ENCODE data around the gene WDR81.
"Not testable (repeated sequence)": the region's sequence is repeated elsewhere in the genome, so short reads cannot be mapped to it uniquely, and the experiment has no call there.

Gene WDR81

DNA sequence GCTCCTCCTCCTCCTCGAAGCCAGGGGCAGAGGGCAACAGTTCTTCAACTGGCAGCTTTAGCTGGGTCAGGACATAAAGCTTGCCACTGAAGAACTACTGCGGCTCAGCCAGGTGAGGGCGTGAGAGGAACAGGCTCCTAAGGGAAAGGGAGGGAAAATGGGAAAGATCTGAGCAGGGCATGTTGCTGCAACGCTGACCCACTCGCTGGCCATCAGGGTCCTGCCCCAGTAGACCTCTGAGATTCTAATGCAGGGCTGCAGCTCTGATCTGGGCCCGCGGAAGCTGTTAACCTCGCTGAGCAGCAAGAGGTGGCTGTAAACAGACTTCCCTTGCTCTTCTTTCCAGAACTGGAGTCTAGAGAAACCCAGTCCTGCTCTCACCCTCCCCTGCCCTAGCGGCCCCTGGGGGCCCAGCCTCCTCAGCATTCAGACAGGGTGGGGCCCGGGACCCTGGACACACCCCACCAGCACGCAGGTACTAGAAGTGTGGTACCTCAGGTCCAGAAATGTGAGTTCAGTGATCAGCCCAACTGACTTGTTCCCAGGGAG, 10.6 kb upstream of the WDR81 start:
- DNase-seq, result no peak

DNA sequence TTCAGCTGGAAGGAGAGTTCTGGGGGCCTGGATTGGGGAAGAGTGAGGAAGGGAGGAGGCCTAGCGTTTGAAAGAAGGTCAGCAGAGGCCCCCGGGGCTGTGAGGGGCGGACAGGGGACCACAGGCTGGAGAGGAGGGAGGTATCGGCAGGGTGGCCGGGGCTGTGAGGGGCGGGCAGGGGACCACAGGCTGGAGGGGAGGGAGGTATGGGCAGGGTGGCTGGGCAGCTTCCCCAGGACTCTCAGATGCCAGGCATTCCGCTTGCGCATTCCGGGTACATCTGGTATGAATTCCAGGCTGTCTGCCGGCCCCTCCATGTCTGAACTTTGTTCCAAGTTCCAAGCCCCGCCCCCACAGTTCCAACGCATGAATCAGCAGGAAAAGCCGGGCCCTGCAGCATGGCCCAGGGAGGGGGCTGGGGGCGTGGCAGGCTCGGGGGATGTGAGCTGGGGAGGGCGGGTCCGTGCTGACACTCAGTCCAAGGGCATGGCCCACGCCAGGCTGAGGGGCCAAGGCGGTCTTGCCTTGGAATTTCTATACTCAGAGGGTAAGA, 10.0 kb upstream of the WDR81 start:
- DNase-seq, result no peak

DNA sequence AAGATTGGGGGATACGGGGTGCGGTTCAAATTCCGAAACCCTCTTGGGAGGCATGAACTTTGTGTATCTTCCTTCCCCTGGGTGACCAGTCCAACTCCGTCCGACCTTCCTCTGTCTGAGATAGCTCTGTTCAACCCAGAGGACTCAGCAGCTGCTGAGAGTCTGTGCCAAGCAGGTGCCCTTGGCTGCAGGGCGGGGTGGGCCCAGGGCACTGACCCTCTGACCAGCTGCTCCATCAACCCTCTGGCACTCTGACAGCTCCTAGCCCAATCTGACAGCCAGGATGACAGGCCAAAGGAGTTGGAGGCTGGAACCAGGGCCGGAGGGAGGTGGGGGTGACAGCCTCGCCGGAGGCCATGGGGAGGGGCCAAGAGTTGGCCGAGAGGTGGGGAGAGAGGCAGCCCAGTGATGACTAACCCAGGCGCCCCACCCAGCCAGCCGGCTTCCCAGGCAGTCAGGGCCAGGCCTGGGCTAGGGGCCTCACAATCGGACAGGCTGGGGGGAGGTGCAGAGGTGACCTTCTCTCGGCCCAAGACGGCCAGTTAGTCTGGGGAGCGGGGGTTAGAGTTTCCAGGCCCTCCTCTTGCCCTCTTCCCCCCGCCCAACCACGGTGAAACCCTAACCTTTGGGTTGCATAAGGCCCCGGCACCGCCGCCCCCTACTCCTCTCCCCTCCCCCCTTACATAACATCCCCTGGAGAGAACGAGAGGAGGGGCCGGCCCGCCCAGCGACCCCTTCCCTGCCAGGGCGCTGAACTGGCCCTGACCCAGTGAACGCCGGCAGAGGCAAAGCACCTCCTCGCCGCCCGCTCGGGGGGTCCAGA, 9.3 kb upstream of the WDR81 start:
- no peak for DNase-seq

GRCh38 chr17:1715803-1716075, 8.8 kb upstream of the WDR81 start:
- no peak for DNase-seq

- DNase-seq, result peak; percentile 97
Observed at GRCh38 chr17:1716076-1716911, 8.2 kb upstream of the WDR81 start.

DNA sequence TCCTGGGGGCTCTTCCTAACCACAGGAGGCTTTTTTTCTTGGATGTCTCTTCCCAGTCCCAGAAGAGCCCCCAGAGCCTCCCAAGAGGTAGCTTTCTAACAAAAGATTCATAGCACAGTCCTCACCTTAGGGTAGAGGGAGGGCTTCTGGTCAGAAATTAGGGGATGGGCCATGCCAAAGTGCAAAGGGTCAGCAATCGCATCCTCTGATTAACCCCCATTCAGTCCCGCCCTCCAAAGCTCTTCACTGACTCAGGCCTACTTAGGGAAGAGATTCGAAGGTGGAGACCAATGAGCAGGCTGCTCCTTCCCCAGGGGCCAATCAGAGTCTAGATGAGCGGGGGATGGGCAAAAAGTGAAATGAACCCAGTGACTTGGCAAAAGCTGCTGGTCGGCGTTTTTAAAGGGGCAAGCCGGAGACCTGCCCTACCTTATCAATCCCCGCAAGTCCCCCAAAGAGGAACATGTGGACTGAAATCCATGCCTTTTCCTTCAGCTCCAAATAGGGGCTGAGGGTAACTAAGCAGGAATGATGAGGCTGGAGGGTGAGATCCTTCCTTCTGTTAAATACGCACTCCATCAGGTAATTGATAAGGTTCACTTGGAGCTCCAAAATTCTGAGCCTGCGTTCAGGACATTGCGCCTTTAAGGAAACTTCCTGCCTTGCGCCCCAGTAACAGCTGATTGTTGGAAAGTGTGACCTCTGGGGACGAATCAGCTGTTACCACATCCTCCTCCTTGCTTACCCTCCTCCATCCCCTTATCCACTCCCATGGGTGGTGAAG, 7.4 kb upstream of the WDR81 start:
- DNase-seq, result peak; percentile 92

DNA sequence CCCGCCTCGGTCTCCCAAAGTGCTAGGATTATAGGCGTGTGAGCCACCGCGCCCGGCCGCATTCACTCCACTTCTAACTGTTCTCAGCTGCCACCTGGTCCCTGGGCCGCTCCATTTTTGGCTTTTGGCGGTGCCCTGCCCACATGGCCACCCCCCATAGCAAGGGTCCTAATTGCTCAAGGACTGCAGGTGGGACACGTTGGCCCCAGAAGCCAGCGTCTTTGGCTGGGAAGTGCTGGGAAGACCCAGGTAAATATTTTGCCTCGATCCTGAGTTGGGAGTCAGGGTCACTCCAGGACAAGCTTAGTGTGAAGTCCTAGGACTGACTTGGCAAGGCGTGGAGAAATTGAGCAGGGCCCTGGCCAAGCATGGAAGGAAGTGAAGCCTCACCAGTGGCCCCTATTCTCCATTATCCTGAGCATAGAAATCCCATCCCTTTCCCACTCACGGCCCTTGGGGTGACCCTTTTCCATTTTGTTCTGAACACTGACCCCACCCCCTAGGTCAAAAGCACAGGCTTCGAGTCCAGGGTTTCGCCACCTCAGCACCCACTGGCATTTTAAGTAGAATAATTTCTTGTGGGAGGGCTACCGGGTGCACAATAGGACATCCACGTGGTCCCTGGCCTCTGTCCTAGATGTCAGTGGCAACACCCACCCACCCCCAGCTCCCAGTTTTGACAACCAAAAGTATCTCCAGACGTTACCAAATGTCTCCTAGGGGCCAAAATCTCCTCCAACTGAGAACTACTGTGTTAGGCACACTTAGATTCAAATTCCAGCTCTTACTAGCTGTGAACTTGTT, 5.9 kb upstream of the WDR81 start:
- no peak for DNase-seq

GRCh38 chr17:1720856-1721386, 3.6 kb upstream of the WDR81 start:
- no peak for DNase-seq

GRCh38 chr17:1722022-1722421, 2.5 kb upstream of the WDR81 start:
- DNase-seq, result not testable (repeated sequence)

GRCh38 chr17:1724869-1725641, 551 bp downstream of the WDR81 start:
- no peak for DNase-seq

- DNase-seq, result no peak
Observed at GRCh38 chr17:1725642-1726511, 1.4 kb downstream of the WDR81 start.

- no peak for DNase-seq
Observed at GRCh38 chr17:1726626-1727257, 2.2 kb downstream of the WDR81 start.

- DNase-seq, result no peak
Observed at GRCh38 chr17:1727258-1727789, 2.8 kb downstream of the WDR81 start.

DNA sequence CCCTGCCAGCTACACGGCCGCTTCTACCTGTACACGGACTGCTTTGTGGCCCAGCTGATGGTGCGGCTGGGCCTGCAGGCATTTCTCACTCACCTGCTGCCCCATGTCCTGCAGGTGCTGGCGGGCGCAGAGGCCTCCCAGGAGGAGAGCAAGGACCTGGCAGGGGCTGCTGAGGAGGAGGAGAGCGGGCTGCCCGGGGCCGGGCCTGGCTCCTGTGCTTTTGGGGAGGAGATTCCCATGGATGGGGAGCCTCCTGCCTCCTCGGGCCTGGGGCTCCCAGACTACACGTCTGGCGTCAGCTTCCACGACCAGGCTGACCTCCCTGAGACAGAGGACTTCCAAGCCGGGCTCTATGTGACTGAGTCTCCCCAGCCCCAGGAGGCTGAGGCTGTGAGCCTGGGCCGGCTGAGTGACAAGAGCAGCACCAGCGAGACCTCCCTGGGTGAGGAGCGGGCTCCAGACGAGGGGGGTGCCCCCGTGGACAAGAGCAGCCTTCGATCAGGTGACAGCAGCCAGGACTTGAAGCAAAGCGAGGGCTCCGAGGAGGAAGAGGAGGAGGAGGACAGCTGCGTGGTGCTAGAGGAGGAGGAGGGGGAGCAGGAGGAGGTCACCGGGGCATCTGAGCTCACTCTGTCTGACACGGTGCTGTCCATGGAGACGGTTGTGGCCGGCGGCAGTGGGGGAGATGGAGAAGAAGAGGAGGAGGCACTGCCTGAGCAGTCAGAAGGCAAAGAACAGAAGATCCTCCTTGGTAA, 3.5 kb downstream of the WDR81 start:
- no peak for DNase-seq

GRCh38 chr17:1729966-1730325, 5.4 kb downstream of the WDR81 start:
- no peak for DNase-seq

- DNase-seq, result no peak
Observed at GRCh38 chr17:1730326-1731193, 6.1 kb downstream of the WDR81 start.

DNA sequence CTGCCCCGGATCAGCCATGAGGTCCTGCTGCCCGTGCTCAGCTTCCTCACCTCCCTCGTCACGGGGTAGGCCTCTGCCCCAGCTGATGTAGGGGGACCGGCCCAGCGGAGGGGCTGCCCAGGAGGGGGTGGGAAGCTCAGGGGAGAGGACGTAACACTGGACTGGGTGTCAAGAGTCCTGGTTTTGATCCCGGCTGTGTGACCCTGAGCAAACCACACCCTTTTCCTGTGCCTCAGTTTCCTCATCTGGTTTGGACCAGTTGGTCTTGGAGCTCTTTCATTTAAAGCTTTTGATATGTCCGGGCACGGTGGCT, 6.6 kb downstream of the WDR81 start:
- DNase-seq, result no peak

All from DMS153 (cell line).